ENCODE results near the gene ARMC12.

The ARMC12 gene

DNA sequence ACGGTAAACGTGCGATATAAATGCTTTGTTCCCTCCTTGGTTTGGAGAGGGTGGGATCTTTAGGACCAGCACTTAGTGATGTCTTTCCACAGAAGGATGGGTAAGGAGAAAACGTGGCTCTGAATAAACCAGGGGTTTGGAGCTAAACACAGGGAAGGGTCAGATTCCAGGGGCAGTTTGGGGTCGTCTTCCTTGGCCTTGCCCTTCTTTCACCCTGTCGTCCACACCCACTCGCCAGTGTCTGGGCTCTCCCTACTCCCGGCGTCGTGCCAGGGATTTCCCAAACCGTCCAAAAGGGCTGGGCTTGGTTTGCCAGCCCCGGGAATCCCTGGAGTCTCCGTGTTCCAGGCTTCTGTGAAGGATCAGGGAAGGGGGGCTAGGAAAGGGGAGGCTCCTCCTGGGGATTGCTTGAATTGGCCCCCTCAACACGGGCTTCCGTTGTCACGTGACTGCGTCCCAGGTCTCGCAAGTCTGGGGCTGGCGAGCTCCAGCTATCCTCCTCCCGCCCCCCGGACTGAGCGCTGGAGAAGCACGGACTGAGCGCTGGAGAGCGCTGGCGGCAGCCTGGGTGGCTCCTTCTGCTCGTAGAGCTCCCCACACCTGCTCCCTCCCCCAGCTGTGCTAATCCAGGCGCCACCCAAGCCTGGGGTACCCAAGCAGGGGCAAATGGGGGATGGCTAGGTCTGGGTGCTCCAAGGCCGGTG lies 9.4 kb upstream of the ARMC12 start:
- peak in 1 of 2 experiments; percentile 70 for DNase-seq (ENCODE audit: low read depth in 1 of 2, low spot score in 1 of 2)
- Histone ChIP-seq H3K27ac (replicated peaks) (peak overlapping the region; percentile 86), H3K27me3 (ENCODE audit: insufficient read depth, poor library complexity, severe bottlenecking) (no peaks in the 10 kb centered on the region), H3K4me3 (replicated peaks; ENCODE audit: insufficient read depth, low read length) (peak overlapping the region; percentile 39)
- TF ChIP-seq, protein P1, sequence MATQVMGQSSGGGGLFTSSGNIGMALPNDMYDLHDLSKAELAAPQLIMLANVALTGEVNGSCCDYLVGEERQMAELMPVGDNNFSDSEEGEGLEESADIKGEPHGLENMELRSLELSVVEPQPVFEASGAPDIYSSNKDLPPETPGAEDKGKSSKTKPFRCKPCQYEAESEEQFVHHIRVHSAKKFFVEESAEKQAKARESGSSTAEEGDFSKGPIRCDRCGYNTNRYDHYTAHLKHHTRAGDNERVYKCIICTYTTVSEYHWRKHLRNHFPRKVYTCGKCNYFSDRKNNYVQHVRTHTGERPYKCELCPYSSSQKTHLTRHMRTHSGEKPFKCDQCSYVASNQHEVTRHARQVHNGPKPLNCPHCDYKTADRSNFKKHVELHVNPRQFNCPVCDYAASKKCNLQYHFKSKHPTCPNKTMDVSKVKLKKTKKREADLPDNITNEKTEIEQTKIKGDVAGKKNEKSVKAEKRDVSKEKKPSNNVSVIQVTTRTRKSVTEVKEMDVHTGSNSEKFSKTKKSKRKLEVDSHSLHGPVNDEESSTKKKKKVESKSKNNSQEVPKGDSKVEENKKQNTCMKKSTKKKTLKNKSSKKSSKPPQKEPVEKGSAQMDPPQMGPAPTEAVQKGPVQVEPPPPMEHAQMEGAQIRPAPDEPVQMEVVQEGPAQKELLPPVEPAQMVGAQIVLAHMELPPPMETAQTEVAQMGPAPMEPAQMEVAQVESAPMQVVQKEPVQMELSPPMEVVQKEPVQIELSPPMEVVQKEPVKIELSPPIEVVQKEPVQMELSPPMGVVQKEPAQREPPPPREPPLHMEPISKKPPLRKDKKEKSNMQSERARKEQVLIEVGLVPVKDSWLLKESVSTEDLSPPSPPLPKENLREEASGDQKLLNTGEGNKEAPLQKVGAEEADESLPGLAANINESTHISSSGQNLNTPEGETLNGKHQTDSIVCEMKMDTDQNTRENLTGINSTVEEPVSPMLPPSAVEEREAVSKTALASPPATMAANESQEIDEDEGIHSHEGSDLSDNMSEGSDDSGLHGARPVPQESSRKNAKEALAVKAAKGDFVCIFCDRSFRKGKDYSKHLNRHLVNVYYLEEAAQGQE (IDR thresholded peaks at IDR 0.05; ENCODE audit: insufficient replicate concordance, low read depth): peak; percentile 47
- TF ChIP-seq GABPA (IDR thresholded peaks at IDR 0.05; ENCODE audit: low read depth) (no peak), POLR2AphosphoS5 (IDR thresholded peaks at IDR 0.05; ENCODE audit: low read depth) (no peak)

DNA sequence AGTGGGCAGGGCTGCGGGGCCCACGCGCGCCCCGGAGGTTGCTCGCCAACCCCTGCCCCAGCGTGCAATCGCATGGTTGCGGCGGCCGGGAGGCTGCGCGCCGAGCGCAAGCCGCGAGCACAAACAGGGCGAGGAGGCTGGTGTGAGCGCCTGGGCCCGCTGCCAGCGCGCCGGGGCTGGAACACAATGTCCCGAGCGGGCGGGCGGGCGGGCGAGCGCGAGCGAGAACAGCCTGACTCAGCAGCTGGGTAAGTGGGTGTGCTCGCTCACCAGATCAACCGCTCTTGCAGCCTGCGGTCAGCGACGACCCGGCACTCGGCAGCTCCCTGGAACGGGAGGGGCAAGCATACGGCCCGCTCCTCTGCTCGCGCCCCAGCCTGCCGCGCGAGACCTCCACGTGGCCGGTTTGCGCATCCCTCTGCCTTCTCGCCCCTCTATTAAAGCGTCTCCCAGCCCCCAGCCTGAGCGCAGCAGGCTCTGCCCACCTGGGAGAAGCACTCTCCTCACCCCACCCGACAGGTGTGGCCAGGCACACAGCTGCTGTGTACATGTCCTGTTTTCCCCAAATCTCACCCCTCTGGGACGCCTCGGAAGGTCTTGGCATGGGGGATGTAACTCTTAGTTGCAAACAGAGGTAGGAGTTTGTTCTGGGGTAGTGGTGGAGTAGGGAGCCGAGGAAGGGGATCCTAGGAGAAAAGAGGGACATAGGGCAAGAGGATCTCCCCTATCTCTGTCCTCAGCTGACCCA lies 8.7 kb upstream of the ARMC12 start:
- peak; percentile 92 to 94 for DNase-seq (ENCODE audit: low read depth in 1 of 2, low spot score in 1 of 2)
- TF ChIP-seq SPI1 (IDR thresholded peaks at IDR 0.05; ENCODE audit: borderline replicate concordance, low read depth) (no peak), POLR2AphosphoS5 (IDR thresholded peaks at IDR 0.05; ENCODE audit: low read depth) (peak; percentile 64)
- peak overlapping the region; percentile 39 for H3K4me3 ChIP-seq (replicated peaks; ENCODE audit: insufficient read depth, low read length)
- H3K27ac ChIP-seq (replicated peaks): peak overlapping the region; percentile 86
- H3K27me3 ChIP-seq (ENCODE audit: insufficient read depth, poor library complexity, severe bottlenecking): no peaks in the 10 kb centered on the region

DNA sequence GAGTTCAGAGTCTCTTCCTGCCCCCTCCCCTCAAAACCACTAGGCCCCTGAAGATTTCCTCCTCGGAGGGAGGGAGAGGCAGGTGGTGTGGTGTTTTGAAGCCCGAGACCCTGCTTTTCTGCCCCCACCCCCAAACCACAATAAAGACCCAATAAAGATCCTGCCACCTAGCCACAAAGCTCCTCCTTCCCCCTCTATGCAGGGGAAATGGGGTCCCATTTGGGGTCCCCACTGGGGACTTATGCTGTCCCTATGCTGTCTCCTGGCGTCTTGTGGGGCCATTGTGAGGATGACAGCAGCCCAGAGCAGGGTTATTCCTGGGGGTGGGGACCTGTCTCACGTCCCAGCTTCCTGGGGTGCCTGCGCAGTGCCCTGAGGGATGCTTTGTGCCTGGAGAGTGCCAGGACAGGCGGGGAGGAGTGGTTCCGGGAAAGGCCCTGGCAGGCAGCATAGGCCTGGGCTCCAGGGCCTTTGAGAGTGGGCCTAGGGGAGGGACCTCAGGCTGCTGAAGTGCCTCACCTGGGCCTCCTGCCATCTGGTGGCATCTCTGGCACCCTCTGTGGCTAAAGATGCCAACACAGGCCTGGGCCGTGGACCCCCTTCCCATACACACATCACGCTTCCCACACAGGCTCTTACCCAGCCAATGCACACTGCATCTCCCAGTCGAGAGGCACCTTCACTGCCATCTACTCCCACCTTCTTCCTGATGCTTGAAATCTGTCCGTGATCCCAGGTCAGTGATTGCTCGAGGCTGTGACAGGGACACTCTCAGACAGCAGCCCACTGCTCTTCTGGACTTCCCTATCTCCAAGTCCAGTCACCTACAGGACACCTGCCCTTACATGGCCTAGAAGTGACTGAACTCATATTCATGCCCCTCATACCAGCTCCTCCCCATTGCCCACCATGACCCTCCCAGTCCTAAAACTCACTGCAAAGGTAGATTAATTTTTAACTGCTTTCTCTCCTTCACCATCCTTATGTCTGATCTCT lies 7.9 kb upstream of the ARMC12 start:
- Histone ChIP-seq H3K27me3 (ENCODE audit: insufficient read depth, poor library complexity, severe bottlenecking) (no peaks in the 10 kb centered on the region), H3K27ac (replicated peaks) (peak overlapping the region; percentile 80), H3K4me3 (replicated peaks; ENCODE audit: insufficient read depth, low read length) (no peak overlapping the region)
- TF ChIP-seq, protein P2, sequence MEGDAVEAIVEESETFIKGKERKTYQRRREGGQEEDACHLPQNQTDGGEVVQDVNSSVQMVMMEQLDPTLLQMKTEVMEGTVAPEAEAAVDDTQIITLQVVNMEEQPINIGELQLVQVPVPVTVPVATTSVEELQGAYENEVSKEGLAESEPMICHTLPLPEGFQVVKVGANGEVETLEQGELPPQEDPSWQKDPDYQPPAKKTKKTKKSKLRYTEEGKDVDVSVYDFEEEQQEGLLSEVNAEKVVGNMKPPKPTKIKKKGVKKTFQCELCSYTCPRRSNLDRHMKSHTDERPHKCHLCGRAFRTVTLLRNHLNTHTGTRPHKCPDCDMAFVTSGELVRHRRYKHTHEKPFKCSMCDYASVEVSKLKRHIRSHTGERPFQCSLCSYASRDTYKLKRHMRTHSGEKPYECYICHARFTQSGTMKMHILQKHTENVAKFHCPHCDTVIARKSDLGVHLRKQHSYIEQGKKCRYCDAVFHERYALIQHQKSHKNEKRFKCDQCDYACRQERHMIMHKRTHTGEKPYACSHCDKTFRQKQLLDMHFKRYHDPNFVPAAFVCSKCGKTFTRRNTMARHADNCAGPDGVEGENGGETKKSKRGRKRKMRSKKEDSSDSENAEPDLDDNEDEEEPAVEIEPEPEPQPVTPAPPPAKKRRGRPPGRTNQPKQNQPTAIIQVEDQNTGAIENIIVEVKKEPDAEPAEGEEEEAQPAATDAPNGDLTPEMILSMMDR (IDR thresholded peaks at IDR 0.05; ENCODE audit: insufficient read depth, low read length): no peak
- TF ChIP-seq, protein P1 (IDR thresholded peaks at IDR 0.05; ENCODE audit: insufficient replicate concordance, low read depth): no peak
- TF ChIP-seq SPI1 (IDR thresholded peaks at IDR 0.05; ENCODE audit: borderline replicate concordance, low read depth) (no peak), GABPA (IDR thresholded peaks at IDR 0.05; ENCODE audit: low read depth) (no peak), POLR2AphosphoS5 (IDR thresholded peaks at IDR 0.05; ENCODE audit: low read depth) (no peak)
- DNase-seq (ENCODE audit: low read depth in 1 of 2, low spot score in 1 of 2): peak in 1 of 2 experiments; percentile 17

DNA sequence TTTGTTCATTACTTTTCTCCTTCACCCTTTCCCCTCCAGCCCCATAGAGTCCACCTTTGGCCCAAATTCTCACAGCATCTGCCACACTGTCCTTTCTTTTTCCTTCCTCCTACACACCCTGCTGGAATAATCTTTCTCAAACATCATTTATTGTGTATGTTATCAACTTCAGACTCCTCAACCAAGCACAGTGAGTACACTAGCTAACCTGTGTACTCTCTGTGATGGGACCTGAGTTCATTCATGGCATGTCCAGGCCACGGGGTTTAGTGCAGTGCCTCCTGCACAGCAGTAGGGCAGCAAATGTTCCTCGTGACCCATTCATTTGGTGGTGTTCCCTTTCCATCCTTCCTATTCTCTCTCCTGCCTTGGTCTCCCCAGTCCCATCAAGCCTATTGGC lies 7.1 kb upstream of the ARMC12 start:
- Histone ChIP-seq H3K4me3 (replicated peaks; ENCODE audit: insufficient read depth, low read length) (no peak overlapping the region), H3K27me3 (ENCODE audit: insufficient read depth, poor library complexity, severe bottlenecking) (no peaks in the 10 kb centered on the region), H3K27ac (replicated peaks) (peak overlapping the region; percentile 80)
- no peak for DNase-seq (ENCODE audit: low read depth in 1 of 2, low spot score in 1 of 2)
- TF ChIP-seq POLR2AphosphoS5 (IDR thresholded peaks at IDR 0.05; ENCODE audit: low read depth) (no peak), GABPA (IDR thresholded peaks at IDR 0.05; ENCODE audit: low read depth) (no peak), SPI1 (IDR thresholded peaks at IDR 0.05; ENCODE audit: borderline replicate concordance, low read depth) (no peak)
- TF ChIP-seq, protein P1 (IDR thresholded peaks at IDR 0.05; ENCODE audit: insufficient replicate concordance, low read depth): no peak
- TF ChIP-seq, protein P2 (IDR thresholded peaks at IDR 0.05; ENCODE audit: insufficient read depth, low read length): no peak
